HFF-Myc (cell line): ENCODE results near the gene GNL1.

ENCODE experiments used
- DNase-seq: peaks from one replicate; pipeline ENCODE4 v3.0.0-alpha.2; 2011; ENCODE audit warnings: low read depth; ENCODE audit errors: extremely low read depth
- H3K4me3 ChIP-seq: replicated peaks from 2 replicates; pipeline ENCODE4 v1.5.1; 2011; ENCODE audit warnings: low read depth, mild to moderate bottlenecking, control low read depth, low read length
- CTCF ChIP-seq: IDR thresholded peaks from 2 replicates; pipeline ENCODE4 v1.5.1; 2012; ENCODE audit warnings: mild to moderate bottlenecking, low read depth, low read length, control low read depth; ENCODE audit errors: missing control alignments

The GNL1 gene

GRCh38 chr6:30556066-30556905 is at the start of gene GNL1:
TSS of gene GNL1 (minus strand) at chr6:30556489. CDS start at chr6:30556203, 286 bp downstream.
- no peak for DNase-seq
- peak within 1 kb of the TSS; percentile 96 for H3K4me3 ChIP-seq
- no peak for TF ChIP-seq CTCF

GRCh38 chr6:30603961-30604360 is 47.7 kb upstream of the GNL1 start:
- H3K4me3 ChIP-seq = no peak overlapping the region
- no peak for TF ChIP-seq CTCF
- no peak for DNase-seq

GRCh38 chr6:30601815-30602641 is 45.7 kb upstream of the GNL1 start:
- no peak overlapping the region for H3K4me3 ChIP-seq
- no peak for TF ChIP-seq CTCF
- DNase-seq = no peak

GRCh38 chr6:30601436-30601814 is 45.1 kb upstream of the GNL1 start:
- DNase-seq = no peak
- no peak for TF ChIP-seq CTCF
- no peak overlapping the region for H3K4me3 ChIP-seq

- no peak overlapping the region for H3K4me3 ChIP-seq
- TF ChIP-seq CTCF = no peak
- no peak for DNase-seq
Observed at GRCh38 chr6:30600451-30600961, 44.2 kb upstream of the GNL1 start.

- no peak for TF ChIP-seq CTCF
- DNase-seq = no peak
- no peak overlapping the region for H3K4me3 ChIP-seq
Observed at GRCh38 chr6:30599625-30600324, 43.5 kb upstream of the GNL1 start.
